Measurements from ENCODE around the gene SLC66A1.

DNA sequence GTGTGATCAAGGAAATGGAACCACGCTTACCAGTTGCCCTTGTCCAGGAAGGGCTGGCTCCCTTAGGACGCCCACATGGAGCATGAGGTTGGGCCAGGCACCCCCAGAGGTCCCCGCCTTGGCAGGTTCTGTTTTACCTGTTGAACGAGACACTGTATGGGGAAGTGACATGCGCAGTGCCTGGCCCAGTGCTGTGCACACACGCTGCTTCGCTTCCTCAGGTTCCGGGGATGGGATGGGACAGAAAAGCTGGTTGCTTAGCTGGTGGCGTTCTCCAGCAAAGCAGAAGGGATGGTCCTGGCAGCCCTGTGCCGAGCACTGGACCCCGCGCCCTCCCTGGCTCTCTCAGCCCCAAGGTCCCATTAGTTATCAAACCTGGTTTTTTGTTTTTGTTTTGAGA lies 20.7 kb downstream of the SLC66A1 start:
- TF ChIP-seq, protein P1, sequence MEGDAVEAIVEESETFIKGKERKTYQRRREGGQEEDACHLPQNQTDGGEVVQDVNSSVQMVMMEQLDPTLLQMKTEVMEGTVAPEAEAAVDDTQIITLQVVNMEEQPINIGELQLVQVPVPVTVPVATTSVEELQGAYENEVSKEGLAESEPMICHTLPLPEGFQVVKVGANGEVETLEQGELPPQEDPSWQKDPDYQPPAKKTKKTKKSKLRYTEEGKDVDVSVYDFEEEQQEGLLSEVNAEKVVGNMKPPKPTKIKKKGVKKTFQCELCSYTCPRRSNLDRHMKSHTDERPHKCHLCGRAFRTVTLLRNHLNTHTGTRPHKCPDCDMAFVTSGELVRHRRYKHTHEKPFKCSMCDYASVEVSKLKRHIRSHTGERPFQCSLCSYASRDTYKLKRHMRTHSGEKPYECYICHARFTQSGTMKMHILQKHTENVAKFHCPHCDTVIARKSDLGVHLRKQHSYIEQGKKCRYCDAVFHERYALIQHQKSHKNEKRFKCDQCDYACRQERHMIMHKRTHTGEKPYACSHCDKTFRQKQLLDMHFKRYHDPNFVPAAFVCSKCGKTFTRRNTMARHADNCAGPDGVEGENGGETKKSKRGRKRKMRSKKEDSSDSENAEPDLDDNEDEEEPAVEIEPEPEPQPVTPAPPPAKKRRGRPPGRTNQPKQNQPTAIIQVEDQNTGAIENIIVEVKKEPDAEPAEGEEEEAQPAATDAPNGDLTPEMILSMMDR (IDR thresholded peaks at IDR 0.05; ENCODE audit: low read depth, low read length): no peak
- no peak for TF ChIP-seq EZH2phosphoT487 (IDR thresholded peaks at IDR 0.05; ENCODE audit: low read depth)

All from OCI-LY3 (cell line).